ENCODE measurements around the gene TAF5L.
"Not testable (repeated sequence)": the region's sequence is repeated elsewhere in the genome, so short reads cannot be mapped to it uniquely, and the experiment has no call there.

The TAF5L gene

GRCh38 chr1:229572286-229572685 is 53.6 kb downstream of the TAF5L start:
- no peak for DNase-seq

GRCh38 chr1:229570891-229571516 is 54.9 kb downstream of the TAF5L start:
- DNase-seq: no peak

GRCh38 chr1:229570305-229570704 is 55.6 kb downstream of the TAF5L start:
- no peak for DNase-seq

- no peak for DNase-seq
Observed at GRCh38 chr1:229567109-229567868, 58.6 kb downstream of the TAF5L start.

GRCh38 chr1:229563701-229564100 is 62.2 kb downstream of the TAF5L start:
- DNase-seq: peak in 1 of 56 donors; percentile 12

GRCh38 chr1:229563241-229563640 is 62.7 kb downstream of the TAF5L start:
- no peak for DNase-seq

GRCh38 chr1:229562686-229563085 is 63.2 kb downstream of the TAF5L start:
- no peak for DNase-seq

- no peak for DNase-seq
Observed at GRCh38 chr1:229561141-229561540, 64.8 kb downstream of the TAF5L start.

GRCh38 chr1:229560124-229560523 is 65.8 kb downstream of the TAF5L start:
- DNase-seq: not testable (repeated sequence)

GRCh38 chr1:229559336-229559801 is 66.6 kb downstream of the TAF5L start:
- DNase-seq: not testable (repeated sequence)

- DNase-seq: peak; percentile 69 to 99 (median 92)
Observed at GRCh38 chr1:229558460-229559335, 67.2 kb downstream of the TAF5L start, which contains the start of gene ABCB10. Gene ABCB10 (minus strand): TSS chr1:229558707. CDS start chr1:229558652, 55 bp downstream.

- peak in 36 of 56 donors; percentile 6 to 69 (median 32) for DNase-seq
Observed at GRCh38 chr1:229557913-229558414, 68.0 kb downstream of the TAF5L start.

- DNase-seq: no peak
Observed at GRCh38 chr1:229557200-229557850, 68.6 kb downstream of the TAF5L start.

- no peak for DNase-seq
Observed at GRCh38 chr1:229554886-229555621, 70.9 kb downstream of the TAF5L start.

GRCh38 chr1:229553621-229554130 is 72.2 kb downstream of the TAF5L start:
- DNase-seq: no peak

- no peak for DNase-seq
Observed at GRCh38 chr1:229552732-229553131, 73.2 kb downstream of the TAF5L start.

GRCh38 chr1:229550812-229551567 is 74.9 kb downstream of the TAF5L start:
- no peak for DNase-seq

GRCh38 chr1:229547542-229547941 is 78.4 kb downstream of the TAF5L start:
- DNase-seq: no peak

- no peak for DNase-seq
Observed at GRCh38 chr1:229544587-229544986, 81.3 kb downstream of the TAF5L start.

Data from amygdala (tissue), 56 donors.